ENCODE measurements around the gene TBC1D5. TPM values are rescaled to one million over a fixed set of nuclear protein-coding genes. Genes with fewer than 3 reads are reported as not detected.

The TBC1D5 gene
- total and polyA plus RNA-seq, 2 donors (not counting 1 experiment from before 2014, with no cell fraction given), result 22.6 to 111 TPM

DNA sequence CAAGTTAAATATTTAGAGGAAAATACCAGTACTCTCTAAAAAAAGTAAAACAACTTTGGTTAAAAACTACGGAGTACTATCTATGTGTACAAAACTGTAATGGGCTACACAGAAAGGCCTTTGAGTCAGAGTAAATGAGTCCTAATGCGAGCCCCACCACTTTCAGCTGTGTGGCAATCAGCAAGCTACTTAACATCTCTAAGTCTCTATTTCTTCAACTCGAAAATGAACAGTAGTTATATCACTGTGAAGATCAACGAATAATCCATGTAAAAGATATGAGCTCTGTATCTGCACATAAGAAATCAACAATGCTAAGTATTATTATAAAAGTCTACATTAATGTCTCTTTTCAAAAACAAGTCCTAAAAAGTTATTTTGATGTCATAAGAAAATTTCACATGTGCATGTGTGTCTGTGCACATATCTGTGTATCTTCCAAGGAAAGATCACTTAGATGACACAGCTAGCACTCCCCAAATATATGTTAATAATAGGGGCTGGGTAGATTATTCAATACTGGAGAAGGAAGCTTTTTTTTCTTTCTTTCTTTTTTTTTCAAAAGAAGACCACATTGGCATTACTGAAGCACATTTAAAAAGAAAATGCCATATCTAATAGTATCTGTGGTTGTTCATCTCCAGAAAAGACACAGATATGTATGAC is 58.8 kb downstream of the TBC1D5 start:
- Histone ChIP-seq H4K20me1 (ENCODE audit: control insufficient read depth, insufficient read depth, low read length, poor library complexity, severe bottlenecking) (peaks cover 47% of the 10 kb centered on the region), H3K9ac (ENCODE audit: low read length) (no peak overlapping the region), H3K27ac (ENCODE audit: low read length in 2 of 2) (no peak overlapping the region), H3K4me2 (replicated peaks; ENCODE audit: low read depth, low read length, poor library complexity, severe bottlenecking) (no peak overlapping the region), H3K9me3 (ENCODE audit: control extremely low read depth in 1 of 3, control insufficient read depth in 2 of 3, insufficient read depth in 1 of 3, low read length in 2 of 3) (no peaks in the 10 kb centered on the region), H3K36me3 (replicated peaks in 1 of 2; ENCODE audit: control extremely low read depth in 1 of 2, control insufficient read depth in 1 of 2, extremely low read depth in 1 of 2, insufficient read depth in 2 of 2, low read length in 1 of 2) (no peaks in the 10 kb centered on the region), H3K27me3 (replicated peaks in 1 of 4; ENCODE audit: control extremely low read depth in 1 of 4, control insufficient read depth in 3 of 4, insufficient read depth in 4 of 4, low read length in 3 of 4) (no peaks in the 10 kb centered on the region), H3K4me3 (ENCODE audit: control extremely low read depth in 1 of 5, extremely low read depth in 1 of 5, insufficient read depth in 1 of 5, low read depth in 2 of 5, low read length in 4 of 5) (no peak overlapping the region), H3K79me2 (ENCODE audit: control insufficient read depth, insufficient read depth, low read length) (peaks cover 57% of the 10 kb centered on the region), H2AFZ (ENCODE audit: insufficient read depth, low read depth, low read length, poor library complexity, severe bottlenecking) (no peak overlapping the region), H3K4me1 (ENCODE audit: control insufficient read depth in 2 of 2, insufficient read depth in 2 of 2, low read length in 2 of 2) (no peaks in the 10 kb centered on the region)
- no peak for DNase-seq
- intact Hi-C loops (cut with micrococcal nuclease), result no loop called here
- no peaks in the 10 kb centered on the region for H3K9me3 Mint-ChIP-seq (ENCODE audit: insufficient read depth)
- 100% methylated on average over 1 of the region's 4 CpGs for WGBS (ENCODE audit: insufficient coverage)
- ChIA-PET POLR2A (interaction anchor here (0.5 kb wide), 1 partner anchor 1416 kb away, joined by 5 read pairs; no protein-coding TSS in a partner anchor), CTCF (interaction anchor here (1.5 kb wide), 1 partner anchor 39 kb away, joined by 4 read pairs; no protein-coding TSS in a partner anchor)
- ATAC-seq (ENCODE audit: low read depth), result no peak
- H3K4me1 Mint-ChIP-seq, result peaks cover 22% of the 10 kb centered on the region
- H3K27me3 Mint-ChIP-seq, result no peaks in the 10 kb centered on the region
- no peak overlapping the region for H3K27ac Mint-ChIP-seq
- TF ChIP-seq, protein P1, sequence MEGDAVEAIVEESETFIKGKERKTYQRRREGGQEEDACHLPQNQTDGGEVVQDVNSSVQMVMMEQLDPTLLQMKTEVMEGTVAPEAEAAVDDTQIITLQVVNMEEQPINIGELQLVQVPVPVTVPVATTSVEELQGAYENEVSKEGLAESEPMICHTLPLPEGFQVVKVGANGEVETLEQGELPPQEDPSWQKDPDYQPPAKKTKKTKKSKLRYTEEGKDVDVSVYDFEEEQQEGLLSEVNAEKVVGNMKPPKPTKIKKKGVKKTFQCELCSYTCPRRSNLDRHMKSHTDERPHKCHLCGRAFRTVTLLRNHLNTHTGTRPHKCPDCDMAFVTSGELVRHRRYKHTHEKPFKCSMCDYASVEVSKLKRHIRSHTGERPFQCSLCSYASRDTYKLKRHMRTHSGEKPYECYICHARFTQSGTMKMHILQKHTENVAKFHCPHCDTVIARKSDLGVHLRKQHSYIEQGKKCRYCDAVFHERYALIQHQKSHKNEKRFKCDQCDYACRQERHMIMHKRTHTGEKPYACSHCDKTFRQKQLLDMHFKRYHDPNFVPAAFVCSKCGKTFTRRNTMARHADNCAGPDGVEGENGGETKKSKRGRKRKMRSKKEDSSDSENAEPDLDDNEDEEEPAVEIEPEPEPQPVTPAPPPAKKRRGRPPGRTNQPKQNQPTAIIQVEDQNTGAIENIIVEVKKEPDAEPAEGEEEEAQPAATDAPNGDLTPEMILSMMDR (IDR thresholded peaks at IDR 0.05), result no peak
- no peak for TF ChIP-seq EZH2 (IDR thresholded peaks at IDR 0.05; ENCODE audit: borderline replicate concordance, insufficient read depth, low read depth, low read length, poor library complexity, severe bottlenecking)
- no peak overlapping the region for H3K4me3 Mint-ChIP-seq

DNA sequence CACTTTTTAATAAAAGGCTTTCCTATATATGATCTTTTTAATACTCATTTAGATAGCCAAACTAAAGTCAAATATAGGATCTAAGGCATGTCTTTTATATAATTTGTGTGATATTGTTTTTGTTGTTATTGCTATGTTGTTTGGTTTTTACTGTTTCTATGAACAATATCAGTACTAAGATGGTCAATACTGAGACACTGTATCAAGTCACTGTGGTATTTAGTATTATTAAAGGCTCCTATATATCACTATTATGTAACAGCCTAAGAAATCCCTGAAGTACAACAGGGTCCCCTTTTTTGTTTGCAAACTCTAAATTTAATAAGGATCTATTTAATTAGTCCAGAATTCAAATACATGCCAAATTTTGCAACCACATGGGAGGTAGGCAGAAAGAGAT is 61.9 kb downstream of the TBC1D5 start:
- Histone ChIP-seq H2AFZ (ENCODE audit: insufficient read depth, low read depth, low read length, poor library complexity, severe bottlenecking) (no peak overlapping the region), H4K20me1 (ENCODE audit: control insufficient read depth, insufficient read depth, low read length, poor library complexity, severe bottlenecking) (peaks cover 24% of the 10 kb centered on the region), H3K9ac (ENCODE audit: low read length) (no peak overlapping the region), H3K9me3 (ENCODE audit: control extremely low read depth in 1 of 3, control insufficient read depth in 2 of 3, insufficient read depth in 1 of 3, low read length in 2 of 3) (no peaks in the 10 kb centered on the region), H3K4me1 (ENCODE audit: control insufficient read depth in 2 of 2, insufficient read depth in 2 of 2, low read length in 2 of 2) (no peaks in the 10 kb centered on the region), H3K4me3 (ENCODE audit: control extremely low read depth in 1 of 5, extremely low read depth in 1 of 5, insufficient read depth in 1 of 5, low read depth in 2 of 5, low read length in 4 of 5) (no peak overlapping the region), H3K4me2 (replicated peaks; ENCODE audit: low read depth, low read length, poor library complexity, severe bottlenecking) (no peak overlapping the region), H3K79me2 (ENCODE audit: control insufficient read depth, insufficient read depth, low read length) (peaks cover 44% of the 10 kb centered on the region), H3K27me3 (replicated peaks in 1 of 4; ENCODE audit: control extremely low read depth in 1 of 4, control insufficient read depth in 3 of 4, insufficient read depth in 4 of 4, low read length in 3 of 4) (no peaks in the 10 kb centered on the region), H3K27ac (ENCODE audit: low read length in 2 of 2) (no peak overlapping the region), H3K36me3 (replicated peaks in 1 of 2; ENCODE audit: control extremely low read depth in 1 of 2, control insufficient read depth in 1 of 2, extremely low read depth in 1 of 2, insufficient read depth in 2 of 2, low read length in 1 of 2) (no peaks in the 10 kb centered on the region)
- no peaks in the 10 kb centered on the region for H3K9me3 Mint-ChIP-seq (ENCODE audit: insufficient read depth)
- CTCF ChIA-PET, result no interaction called here
- H3K27me3 Mint-ChIP-seq, result no peaks in the 10 kb centered on the region
- DNase-seq (no peak), ATAC-seq (ENCODE audit: low read depth) (no peak)
- H3K4me3 Mint-ChIP-seq, result no peak overlapping the region
- POLR2A ChIA-PET, result no interaction called here
- no peak overlapping the region for H3K27ac Mint-ChIP-seq
- H3K4me1 Mint-ChIP-seq, result peaks cover 8% of the 10 kb centered on the region
- intact Hi-C loops (cut with micrococcal nuclease), result no loop called here
- no peak for TF ChIP-seq EZH2 (IDR thresholded peaks at IDR 0.05; ENCODE audit: borderline replicate concordance, insufficient read depth, low read depth, low read length, poor library complexity, severe bottlenecking)
- TF ChIP-seq, protein P1 (IDR thresholded peaks at IDR 0.05), result no peak

Data from B cell (primary cell).